ENCODE results near the gene SMYD3. TPM values are rescaled to one million over a fixed set of nuclear protein-coding genes. Genes with fewer than 3 reads are reported as not detected.

The SMYD3 gene
- total and polyA plus RNA-seq, 10 of the 15 experiments (the other 5 are each of a cell fraction or from before 2014, with no cell fraction given) = 18.3 to 54.0 (median 24.8) TPM

DNA sequence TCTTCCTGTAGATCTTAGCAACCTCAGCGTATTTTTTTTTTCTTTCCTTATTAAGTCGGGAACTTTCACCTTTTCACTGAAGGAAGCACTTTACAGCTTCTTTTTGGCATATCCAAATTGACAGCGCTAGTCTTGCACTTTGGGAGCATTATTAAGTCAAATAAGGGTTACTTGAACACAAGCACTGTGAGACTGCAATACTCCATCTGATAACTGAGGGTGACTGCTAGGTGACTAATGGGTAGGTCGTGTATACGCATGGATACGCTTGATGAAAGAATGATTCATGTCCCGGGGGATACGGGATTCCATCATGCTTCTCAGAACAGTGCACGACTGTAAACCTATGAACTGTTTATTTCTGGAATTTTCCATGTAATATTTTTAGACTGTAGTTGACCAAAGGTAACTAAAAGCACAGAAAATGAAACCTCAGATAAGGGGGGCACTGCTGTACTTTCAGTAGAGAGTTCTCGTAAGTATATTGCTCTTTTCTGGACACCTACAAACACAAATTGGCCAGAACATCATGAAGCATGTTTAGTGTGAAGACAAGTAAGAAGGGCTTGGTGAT, 364.7 kb downstream of the SMYD3 start (continued):
- TF ChIP-seq, protein P1, sequence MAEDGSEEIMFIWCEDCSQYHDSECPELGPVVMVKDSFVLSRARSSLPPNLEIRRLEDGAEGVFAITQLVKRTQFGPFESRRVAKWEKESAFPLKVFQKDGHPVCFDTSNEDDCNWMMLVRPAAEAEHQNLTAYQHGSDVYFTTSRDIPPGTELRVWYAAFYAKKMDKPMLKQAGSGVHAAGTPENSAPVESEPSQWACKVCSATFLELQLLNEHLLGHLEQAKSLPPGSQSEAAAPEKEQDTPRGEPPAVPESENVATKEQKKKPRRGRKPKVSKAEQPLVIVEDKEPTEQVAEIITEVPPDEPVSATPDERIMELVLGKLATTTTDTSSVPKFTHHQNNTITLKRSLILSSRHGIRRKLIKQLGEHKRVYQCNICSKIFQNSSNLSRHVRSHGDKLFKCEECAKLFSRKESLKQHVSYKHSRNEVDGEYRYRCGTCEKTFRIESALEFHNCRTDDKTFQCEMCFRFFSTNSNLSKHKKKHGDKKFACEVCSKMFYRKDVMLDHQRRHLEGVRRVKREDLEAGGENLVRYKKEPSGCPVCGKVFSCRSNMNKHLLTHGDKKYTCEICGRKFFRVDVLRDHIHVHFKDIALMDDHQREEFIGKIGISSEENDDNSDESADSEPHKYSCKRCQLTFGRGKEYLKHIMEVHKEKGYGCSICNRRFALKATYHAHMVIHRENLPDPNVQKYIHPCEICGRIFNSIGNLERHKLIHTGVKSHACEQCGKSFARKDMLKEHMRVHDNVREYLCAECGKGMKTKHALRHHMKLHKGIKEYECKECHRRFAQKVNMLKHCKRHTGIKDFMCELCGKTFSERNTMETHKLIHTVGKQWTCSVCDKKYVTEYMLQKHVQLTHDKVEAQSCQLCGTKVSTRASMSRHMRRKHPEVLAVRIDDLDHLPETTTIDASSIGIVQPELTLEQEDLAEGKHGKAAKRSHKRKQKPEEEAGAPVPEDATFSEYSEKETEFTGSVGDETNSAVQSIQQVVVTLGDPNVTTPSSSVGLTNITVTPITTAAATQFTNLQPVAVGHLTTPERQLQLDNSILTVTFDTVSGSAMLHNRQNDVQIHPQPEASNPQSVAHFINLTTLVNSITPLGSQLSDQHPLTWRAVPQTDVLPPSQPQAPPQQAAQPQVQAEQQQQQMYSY (CRISPR knock-in tag; IDR thresholded peaks at IDR 0.05) = no peak
- no peak for TF ChIP-seq STAT3 (IDR thresholded peaks at IDR 0.05; ENCODE audit: low read depth, low read length)
- no peak for TF ChIP-seq BACH1 (IDR thresholded peaks at IDR 0.05; ENCODE audit: borderline replicate concordance)

DNA sequence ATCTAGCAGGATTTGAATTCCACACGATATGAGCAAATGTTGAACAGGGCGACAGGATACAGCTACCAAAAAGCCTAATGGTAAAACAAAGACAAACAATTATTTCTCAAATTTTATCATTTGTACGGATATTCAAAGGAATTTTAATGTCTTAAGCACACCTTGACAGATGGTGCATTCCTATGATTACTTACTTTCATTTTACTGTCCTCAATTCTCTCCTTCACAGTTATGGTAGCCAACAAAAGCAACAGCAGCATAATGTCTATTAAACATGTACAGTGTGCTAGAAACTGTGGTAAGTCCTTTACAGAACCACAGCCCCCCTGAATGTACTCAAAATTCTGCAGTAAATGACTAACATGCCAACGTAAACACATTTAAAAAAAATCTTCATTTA, 365.8 kb downstream of the SMYD3 start:
- no peaks in the 10 kb centered on the region for H3K27me3 ChIP-seq (replicated peaks in 1 of 2; ENCODE audit: control insufficient read depth in 2 of 2, insufficient read depth in 2 of 2, low read length in 1 of 2)
- no peaks in the 10 kb centered on the region for H4K20me1 ChIP-seq (ENCODE audit: control insufficient read depth, insufficient read depth)
- ChIA-PET RAD21 (ENCODE audit: unreplicated experiment) (interaction anchor here (0.8 kb wide), 1 partner anchor 17 kb away, joined by 3 read pairs; no protein-coding TSS in a partner anchor), CTCF (interaction anchor here (1.1 to 1.6 kb wide), 3 partner anchors 18 to 128 kb away, joined by 3 to 5 read pairs (median 4); no protein-coding TSS in a partner anchor), POLR2A (interaction anchor here (0.5 kb wide), 1 partner anchor 704 kb away, joined by 4 read pairs; no protein-coding TSS in a partner anchor), SMC1A (ENCODE audit: uncharacterized antibody, unreplicated experiment) (interaction anchor here (0.5 kb wide), 1 partner anchor 42 kb away, joined by 3 read pairs; no protein-coding TSS in a partner anchor)
- intact Hi-C loops (cut with micrococcal nuclease; ENCODE audit: unreplicated experiment) (no loop called here), in situ Hi-C loops (cut with MboI) (no loop called here)
- no peaks in the 10 kb centered on the region for H3K4me1 ChIP-seq (ENCODE audit: control insufficient read depth, insufficient read depth, low read length)
- H3K27ac ChIP-seq (ENCODE audit: control insufficient read depth, insufficient read depth) = no peak overlapping the region
- no peak overlapping the region for H3K4me2 ChIP-seq (ENCODE audit: control insufficient read depth, insufficient read depth)
- no peak overlapping the region for H3K9ac ChIP-seq (ENCODE audit: control insufficient read depth, insufficient read depth, low read length)
- H2AFZ ChIP-seq (ENCODE audit: control insufficient read depth, low read depth, low read length) = no peak overlapping the region
- no TSS peak for BruUV-seq (replicated peaks)
- H3K79me2 ChIP-seq (ENCODE audit: control insufficient read depth, insufficient read depth, low read length) = no peaks in the 10 kb centered on the region
- no peaks in the 10 kb centered on the region for H3K9me3 ChIP-seq (replicated peaks; ENCODE audit: control insufficient read depth, insufficient read depth, low read length)
- no peak for FAIRE-seq
- H3K36me3 ChIP-seq (ENCODE audit: control insufficient read depth in 2 of 2, insufficient read depth in 2 of 2, low read length in 1 of 2) = no peaks in the 10 kb centered on the region
- H3K4me3 ChIP-seq = no peak overlapping the region
- 92% methylated on average over 4 of the region's 4 CpGs for WGBS (ENCODE audit: insufficient coverage, insufficient replicate concordance, low lambda C conversion rate, missing lambda C conversion rate)
- no peak for ATAC-seq
- DNase-seq (ENCODE audit: low read depth, low spot score) = no peak
- TF ChIP-seq RAD21 (IDR thresholded peaks at IDR 0.05; ENCODE audit: insufficient read depth, low read depth, low read length) (no peak), NR2C2 (IDR thresholded peaks at IDR 0.05; ENCODE audit: borderline replicate concordance, control insufficient read depth, insufficient read length, low read depth) (no peak), KAT2A (conservative IDR thresholded peaks at IDR 0.05; ENCODE audit: control insufficient read depth, low read depth, low read length) (no peak), POLR2A (IDR thresholded peaks at IDR 0.05; ENCODE audit: low read depth, low read length) (no peak), MYB (IDR thresholded peaks at IDR 0.05; ENCODE audit: borderline replicate concordance, low read depth, low read length) (no peak), PAX5 (IDR thresholded peaks at IDR 0.05; ENCODE audit: borderline replicate concordance, low read depth, low read length) (no peak), BCL11A (IDR thresholded peaks at IDR 0.05; ENCODE audit: low read depth, low read length) (no peak), RAD51 (IDR thresholded peaks at IDR 0.05) (no peak), CBFB (IDR thresholded peaks at IDR 0.05; ENCODE audit: low read depth) (no peak), SREBF2 (IDR thresholded peaks at IDR 0.05; ENCODE audit: low read length) (no peak)
- TF ChIP-seq, protein P2, sequence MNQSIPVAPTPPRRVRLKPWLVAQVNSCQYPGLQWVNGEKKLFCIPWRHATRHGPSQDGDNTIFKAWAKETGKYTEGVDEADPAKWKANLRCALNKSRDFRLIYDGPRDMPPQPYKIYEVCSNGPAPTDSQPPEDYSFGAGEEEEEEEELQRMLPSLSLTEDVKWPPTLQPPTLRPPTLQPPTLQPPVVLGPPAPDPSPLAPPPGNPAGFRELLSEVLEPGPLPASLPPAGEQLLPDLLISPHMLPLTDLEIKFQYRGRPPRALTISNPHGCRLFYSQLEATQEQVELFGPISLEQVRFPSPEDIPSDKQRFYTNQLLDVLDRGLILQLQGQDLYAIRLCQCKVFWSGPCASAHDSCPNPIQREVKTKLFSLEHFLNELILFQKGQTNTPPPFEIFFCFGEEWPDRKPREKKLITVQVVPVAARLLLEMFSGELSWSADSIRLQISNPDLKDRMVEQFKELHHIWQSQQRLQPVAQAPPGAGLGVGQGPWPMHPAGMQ (IDR thresholded peaks at IDR 0.05; ENCODE audit: borderline replicate concordance) = no peak
- TF ChIP-seq, protein P3, sequence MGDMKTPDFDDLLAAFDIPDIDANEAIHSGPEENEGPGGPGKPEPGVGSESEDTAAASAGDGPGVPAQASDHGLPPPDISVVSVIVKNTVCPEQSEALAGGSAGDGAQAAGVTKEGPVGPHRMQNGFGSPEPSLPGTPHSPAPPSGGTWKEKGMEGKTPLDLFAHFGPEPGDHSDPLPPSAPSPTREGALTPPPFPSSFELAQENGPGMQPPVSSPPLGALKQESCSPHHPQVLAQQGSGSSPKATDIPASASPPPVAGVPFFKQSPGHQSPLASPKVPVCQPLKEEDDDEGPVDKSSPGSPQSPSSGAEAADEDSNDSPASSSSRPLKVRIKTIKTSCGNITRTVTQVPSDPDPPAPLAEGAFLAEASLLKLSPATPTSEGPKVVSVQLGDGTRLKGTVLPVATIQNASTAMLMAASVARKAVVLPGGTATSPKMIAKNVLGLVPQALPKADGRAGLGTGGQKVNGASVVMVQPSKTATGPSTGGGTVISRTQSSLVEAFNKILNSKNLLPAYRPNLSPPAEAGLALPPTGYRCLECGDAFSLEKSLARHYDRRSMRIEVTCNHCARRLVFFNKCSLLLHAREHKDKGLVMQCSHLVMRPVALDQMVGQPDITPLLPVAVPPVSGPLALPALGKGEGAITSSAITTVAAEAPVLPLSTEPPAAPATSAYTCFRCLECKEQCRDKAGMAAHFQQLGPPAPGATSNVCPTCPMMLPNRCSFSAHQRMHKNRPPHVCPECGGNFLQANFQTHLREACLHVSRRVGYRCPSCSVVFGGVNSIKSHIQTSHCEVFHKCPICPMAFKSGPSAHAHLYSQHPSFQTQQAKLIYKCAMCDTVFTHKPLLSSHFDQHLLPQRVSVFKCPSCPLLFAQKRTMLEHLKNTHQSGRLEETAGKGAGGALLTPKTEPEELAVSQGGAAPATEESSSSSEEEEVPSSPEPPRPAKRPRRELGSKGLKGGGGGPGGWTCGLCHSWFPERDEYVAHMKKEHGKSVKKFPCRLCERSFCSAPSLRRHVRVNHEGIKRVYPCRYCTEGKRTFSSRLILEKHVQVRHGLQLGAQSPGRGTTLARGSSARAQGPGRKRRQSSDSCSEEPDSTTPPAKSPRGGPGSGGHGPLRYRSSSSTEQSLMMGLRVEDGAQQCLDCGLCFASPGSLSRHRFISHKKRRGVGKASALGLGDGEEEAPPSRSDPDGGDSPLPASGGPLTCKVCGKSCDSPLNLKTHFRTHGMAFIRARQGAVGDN (IDR thresholded peaks at IDR 0.05) = no peak
